GM12864 (cell line): ENCODE measurements around the gene ST8SIA6.
"Not testable (repeated sequence)": the region's sequence is repeated elsewhere in the genome, so short reads cannot be mapped to it uniquely, and the experiment has no call there.

Experiments used
- DNase-seq: peaks from one replicate; pipeline ENCODE4 v3.0.0-alpha.2; 2011; ENCODE audit warnings: low read depth
- H3K4me3 ChIP-seq: 2 replicates; pipeline ENCODE4 v1.5.1; 2011; ENCODE audit warnings: mild to moderate bottlenecking, low read depth, low read length, control low read depth
- CTCF ChIP-seq: IDR thresholded peaks from 2 replicates; pipeline ENCODE4 v1.5.1; 2011; ENCODE audit warnings: low read depth, mild to moderate bottlenecking, moderate library complexity, low read length, control low read depth, inconsistent platforms; ENCODE audit errors: missing control alignments

Gene ST8SIA6

GRCh38 chr10:17409170-17409733 lies 45.1 kb downstream of the ST8SIA6 start:
- TF ChIP-seq CTCF: peak; percentile 39
- no peak for DNase-seq
- H3K4me3 ChIP-seq: no peak overlapping the region

GRCh38 chr10:17407047-17407446 lies 47.3 kb downstream of the ST8SIA6 start:
- TF ChIP-seq CTCF: no peak
- DNase-seq: no peak

GRCh38 chr10:17406036-17406834 lies 48.2 kb downstream of the ST8SIA6 start:
- DNase-seq: no peak
- TF ChIP-seq CTCF: no peak
- H3K4me3 ChIP-seq: no peak overlapping the region

More at GRCh38 chr10:17407047-17407446, 47.3 kb downstream of the ST8SIA6 start:
- H3K4me3 ChIP-seq: no peak overlapping the region

GRCh38 chr10:17403161-17403560 lies 51.2 kb downstream of the ST8SIA6 start:
- no peak overlapping the region for H3K4me3 ChIP-seq
- no peak for TF ChIP-seq CTCF
- no peak for DNase-seq

GRCh38 chr10:17402040-17402439 lies 52.4 kb downstream of the ST8SIA6 start:
- H3K4me3 ChIP-seq, DNase-seq: not testable (repeated sequence)

GRCh38 chr10:17396004-17396403 lies 58.4 kb downstream of the ST8SIA6 start:
- no peak for TF ChIP-seq CTCF
- H3K4me3 ChIP-seq: no peak overlapping the region
- DNase-seq: no peak

GRCh38 chr10:17394854-17395253 lies 59.5 kb downstream of the ST8SIA6 start:
- no peak for DNase-seq
- no peak overlapping the region for H3K4me3 ChIP-seq

More at GRCh38 chr10:17394854-17395253, 59.5 kb downstream of the ST8SIA6 start:
- TF ChIP-seq CTCF: no peak
